Measurements from ENCODE around the gene CD4. TPM values are rescaled to one million over a fixed set of nuclear protein-coding genes. Genes with fewer than 3 reads are reported as not detected.

The CD4 gene
- total RNA-seq, 1 experiment from 2014 or later: not detected

- no peak overlapping the region for H3K27ac Mint-ChIP-seq (ENCODE audit: unreplicated experiment)
- peaks cover 26% of the 10 kb centered on the region for H3K4me1 Mint-ChIP-seq (ENCODE audit: low read depth, unreplicated experiment)
- no TSS peak for BruUV-seq (replicated peaks)
- CTCF ChIA-PET: interaction anchor here (0.7 kb wide), 1 partner anchor 61 kb away, joined by 3 read pairs; no protein-coding TSS in a partner anchor
- H3K4me3 Mint-ChIP-seq (ENCODE audit: low read depth, unreplicated experiment): no peak overlapping the region
- peaks cover 61% of the 10 kb centered on the region for H3K27me3 Mint-ChIP-seq (ENCODE audit: unreplicated experiment)
- no peak for DNase-seq
- H3K36me3 Mint-ChIP-seq (ENCODE audit: insufficient read depth, unreplicated experiment): peaks cover 42% of the 10 kb centered on the region
- H3K9me3 Mint-ChIP-seq (ENCODE audit: low read depth, unreplicated experiment): no peaks in the 10 kb centered on the region
- TF ChIP-seq CTCF (IDR thresholded peaks at IDR 0.05; ENCODE audit: unreplicated experiment): no peak
- intact Hi-C loops (cut with micrococcal nuclease; ENCODE audit: unreplicated experiment): no loop called here
Measured at GRCh38 chr12:6769666-6770065, 19.7 kb upstream of the CD4 start.

GRCh38 chr12:6770094-6770493 lies 19.2 kb upstream of the CD4 start:
- H3K9me3 Mint-ChIP-seq (ENCODE audit: low read depth, unreplicated experiment): no peaks in the 10 kb centered on the region
- TF ChIP-seq CTCF (IDR thresholded peaks at IDR 0.05; ENCODE audit: unreplicated experiment): no peak
- no TSS peak for BruUV-seq (replicated peaks)
- DNase-seq: no peak
- no peak overlapping the region for H3K27ac Mint-ChIP-seq (ENCODE audit: unreplicated experiment)
- CTCF ChIA-PET: interaction anchor here (0.7 kb wide), 1 partner anchor 61 kb away, joined by 3 read pairs; no protein-coding TSS in a partner anchor
- peaks cover 26% of the 10 kb centered on the region for H3K4me1 Mint-ChIP-seq (ENCODE audit: low read depth, unreplicated experiment)
- H3K27me3 Mint-ChIP-seq (ENCODE audit: unreplicated experiment): peaks cover 61% of the 10 kb centered on the region
- peaks cover 38% of the 10 kb centered on the region for H3K36me3 Mint-ChIP-seq (ENCODE audit: insufficient read depth, unreplicated experiment)
- H3K4me3 Mint-ChIP-seq (ENCODE audit: low read depth, unreplicated experiment): no peak overlapping the region
- intact Hi-C loops (cut with micrococcal nuclease; ENCODE audit: unreplicated experiment): no loop called here

DNA sequence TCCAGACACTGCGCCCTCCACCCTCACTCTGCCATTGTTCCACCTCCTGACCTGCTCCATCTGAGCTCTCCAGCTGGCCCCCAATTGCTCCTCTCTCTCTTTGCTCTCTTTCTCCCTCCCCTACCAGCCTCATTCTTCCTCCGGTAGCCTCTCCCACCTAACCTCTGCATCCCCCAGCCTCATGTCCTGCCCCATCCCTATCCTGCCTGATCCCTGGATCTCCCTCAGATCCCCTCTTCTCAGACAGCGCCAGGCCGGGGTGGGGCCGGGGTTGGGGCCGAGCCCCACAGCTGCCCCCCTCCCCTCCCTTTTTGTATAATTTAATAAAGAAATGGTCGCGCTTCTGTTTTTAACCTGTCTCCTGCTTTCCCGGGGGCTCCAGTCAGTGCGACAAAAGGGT lies 18.7 kb upstream of the CD4 start:
- no peak for TF ChIP-seq CTCF (IDR thresholded peaks at IDR 0.05; ENCODE audit: unreplicated experiment)

DNA sequence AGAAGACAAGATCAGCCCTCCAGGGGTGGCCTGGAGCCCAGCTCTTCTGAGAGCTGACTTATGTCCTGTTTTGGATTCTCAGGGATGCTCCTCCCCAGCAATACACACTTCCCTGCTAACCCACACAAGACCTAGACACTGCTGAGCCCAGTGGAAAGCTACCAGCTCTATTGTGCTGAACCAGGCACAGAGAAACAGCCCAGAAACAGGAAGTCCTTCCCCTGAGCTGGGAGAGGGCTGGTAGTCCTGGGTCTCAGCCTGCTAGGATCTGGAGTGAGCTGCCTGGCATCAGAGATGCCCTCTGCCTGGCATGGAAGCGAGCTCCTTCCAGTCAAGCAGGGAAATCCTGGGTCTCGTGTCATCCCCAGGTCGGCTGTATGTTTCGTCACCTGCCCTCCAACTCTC lies 18.2 kb upstream of the CD4 start:
- H3K9me3 Mint-ChIP-seq (ENCODE audit: low read depth, unreplicated experiment): no peaks in the 10 kb centered on the region
- no peak overlapping the region for H3K4me3 Mint-ChIP-seq (ENCODE audit: low read depth, unreplicated experiment)
- H3K27me3 Mint-ChIP-seq (ENCODE audit: unreplicated experiment): peaks cover 61% of the 10 kb centered on the region
- DNase-seq: no peak
- no peak for TF ChIP-seq CTCF (IDR thresholded peaks at IDR 0.05; ENCODE audit: unreplicated experiment)
- H3K36me3 Mint-ChIP-seq (ENCODE audit: insufficient read depth, unreplicated experiment): peaks cover 28% of the 10 kb centered on the region
- CTCF ChIA-PET: no interaction called here
- peaks cover 28% of the 10 kb centered on the region for H3K4me1 Mint-ChIP-seq (ENCODE audit: low read depth, unreplicated experiment)
- intact Hi-C loops (cut with micrococcal nuclease; ENCODE audit: unreplicated experiment): no loop called here
- no TSS peak for BruUV-seq (replicated peaks)
- no peak overlapping the region for H3K27ac Mint-ChIP-seq (ENCODE audit: unreplicated experiment)

More for the DNA sequence above, 18.7 kb upstream of the CD4 start:
- DNase-seq: no peak
- H3K27ac Mint-ChIP-seq (ENCODE audit: unreplicated experiment): no peak overlapping the region
- no peak overlapping the region for H3K4me3 Mint-ChIP-seq (ENCODE audit: low read depth, unreplicated experiment)
- peaks cover 33% of the 10 kb centered on the region for H3K36me3 Mint-ChIP-seq (ENCODE audit: insufficient read depth, unreplicated experiment)
- H3K27me3 Mint-ChIP-seq (ENCODE audit: unreplicated experiment): peaks cover 61% of the 10 kb centered on the region
- CTCF ChIA-PET: no interaction called here
- BruUV-seq (replicated peaks): no TSS peak
- intact Hi-C loops (cut with micrococcal nuclease; ENCODE audit: unreplicated experiment): no loop called here
- no peaks in the 10 kb centered on the region for H3K9me3 Mint-ChIP-seq (ENCODE audit: low read depth, unreplicated experiment)
- peaks cover 26% of the 10 kb centered on the region for H3K4me1 Mint-ChIP-seq (ENCODE audit: low read depth, unreplicated experiment)

Data from Calu3 (cell line).